Measurements from ENCODE around the gene MRPL34.

DNA sequence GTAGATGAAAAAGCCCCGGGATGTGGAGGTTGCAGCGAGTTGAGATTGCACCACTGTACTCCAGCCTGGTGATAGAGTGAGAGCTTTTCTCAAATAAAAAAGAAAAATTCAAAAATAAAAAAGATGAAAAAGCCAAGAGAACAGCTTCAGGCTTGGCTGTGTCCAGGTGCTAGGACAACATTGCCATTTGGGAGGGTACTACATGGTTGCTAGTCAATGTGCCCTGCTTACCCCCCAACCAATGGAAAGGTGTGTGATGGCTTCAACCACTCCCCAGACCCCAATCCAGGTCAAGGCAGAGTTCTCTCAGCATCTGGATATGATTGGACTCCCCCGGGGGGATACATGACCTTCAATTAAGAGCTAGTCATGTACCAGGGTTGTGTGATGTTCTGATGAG lies 26.2 kb upstream of the MRPL34 start:
- TF ChIP-seq POLR2A (IDR thresholded peaks at IDR 0.05) (no peak), CTCF (IDR thresholded peaks at IDR 0.05) (no peak), EP300 (IDR thresholded peaks at IDR 0.05) (no peak)
